Ramos (cell line): ENCODE data around the gene TBX3.
"Not testable (repeated sequence)": the region's sequence is repeated elsewhere in the genome, so short reads cannot be mapped to it uniquely, and the experiment has no call there.

ENCODE experiments used
- in situ Hi-C: fragments of 300-500 bp; cut with MboI; formaldehyde crosslinking; loops from one replicate; pipeline ENCODE4 v1.14.3; 2022; ENCODE audit warnings: low sequenced_read_pairs; ENCODE audit not compliant: unreplicated experiment

Gene TBX3

GRCh38 chr12:114684098-114684869 is at the start of gene TBX3:
TBX3 (minus strand) TSS chr12:114684175; CDS start chr12:114683200, 975 bp downstream.
- in situ Hi-C loops: no loop called here

DNA sequence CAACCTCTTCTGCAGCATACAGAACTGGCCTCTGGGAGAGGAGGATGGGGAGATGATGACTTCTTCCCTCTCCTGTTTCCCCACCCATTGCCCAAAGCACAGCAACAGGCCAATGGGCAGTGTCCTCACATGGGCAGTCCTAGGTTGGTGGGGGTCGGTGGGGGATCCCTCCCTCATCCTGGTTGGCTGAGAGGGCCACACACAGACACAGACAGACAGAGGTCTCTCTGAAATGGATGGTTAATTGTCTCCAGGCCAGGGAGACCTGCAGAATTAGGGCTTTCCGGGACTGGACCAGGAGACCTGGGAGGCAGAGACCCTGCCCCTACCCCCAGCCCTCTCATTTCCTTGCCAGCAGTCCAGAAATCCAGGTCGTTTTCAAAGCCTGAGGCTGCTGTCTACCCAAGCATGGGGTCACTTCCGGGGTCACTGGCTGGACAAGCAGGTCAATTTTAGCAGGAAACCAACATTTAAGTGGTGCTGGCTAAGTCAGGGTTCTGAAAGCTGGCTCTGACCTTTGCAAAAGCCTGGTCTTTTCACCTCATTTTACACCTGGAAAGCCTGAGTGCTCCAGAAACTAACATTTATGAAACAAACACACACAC is 48.6 kb upstream of the TBX3 start:
- in situ Hi-C loops: no loop called here

- in situ Hi-C loops: no loop called here
These were observed 45.8 kb upstream of the TBX3 start for GRCh38 chr12:114729731-114730130.

GRCh38 chr12:114726092-114726710 is 42.2 kb upstream of the TBX3 start:
- in situ Hi-C loops: no loop called here

DNA sequence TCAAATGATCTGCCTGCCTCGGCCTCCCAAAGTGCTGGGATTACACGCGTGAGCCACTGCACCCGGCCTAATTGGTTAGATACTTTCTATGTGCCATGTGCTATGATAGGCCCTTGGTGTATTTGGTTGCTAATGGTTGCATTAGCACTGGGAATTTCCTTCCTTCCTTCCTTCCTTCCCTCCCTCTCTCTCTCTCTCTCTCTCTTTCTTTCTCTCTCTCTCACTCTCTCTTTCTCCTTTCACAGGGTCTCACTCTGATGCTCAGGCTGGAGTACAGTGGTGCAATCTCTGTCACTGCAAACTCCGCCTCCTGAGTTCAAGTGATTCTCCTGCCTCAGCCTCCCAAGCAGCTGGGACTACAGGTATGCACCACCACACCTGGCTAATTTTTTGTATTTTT is 38.2 kb upstream of the TBX3 start:
- in situ Hi-C loops: not testable (repeated sequence)

DNA sequence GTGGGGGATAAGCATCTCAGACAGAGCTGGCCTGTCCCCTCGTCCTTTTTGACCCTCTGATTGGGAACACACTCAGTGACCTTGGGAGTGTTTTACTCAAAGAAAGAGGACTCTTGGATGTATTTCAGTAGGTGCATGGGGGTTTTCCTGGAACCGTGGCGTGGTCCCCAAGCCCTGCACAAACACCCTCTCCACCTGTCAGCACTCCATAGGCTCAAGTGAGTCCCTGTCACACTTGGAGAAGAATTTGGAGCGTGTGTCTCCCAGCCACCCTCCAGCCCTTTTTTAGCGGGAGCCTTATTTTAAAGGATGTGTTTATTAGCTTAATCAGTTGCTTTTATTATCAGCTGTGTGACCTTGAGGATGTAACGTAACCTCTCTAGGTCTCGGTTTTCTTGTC is 37.3 kb upstream of the TBX3 start:
- in situ Hi-C loops: no loop called here

- in situ Hi-C loops: no loop called here
These were observed 29.7 kb upstream of the TBX3 start for GRCh38 chr12:114713466-114714215.

DNA sequence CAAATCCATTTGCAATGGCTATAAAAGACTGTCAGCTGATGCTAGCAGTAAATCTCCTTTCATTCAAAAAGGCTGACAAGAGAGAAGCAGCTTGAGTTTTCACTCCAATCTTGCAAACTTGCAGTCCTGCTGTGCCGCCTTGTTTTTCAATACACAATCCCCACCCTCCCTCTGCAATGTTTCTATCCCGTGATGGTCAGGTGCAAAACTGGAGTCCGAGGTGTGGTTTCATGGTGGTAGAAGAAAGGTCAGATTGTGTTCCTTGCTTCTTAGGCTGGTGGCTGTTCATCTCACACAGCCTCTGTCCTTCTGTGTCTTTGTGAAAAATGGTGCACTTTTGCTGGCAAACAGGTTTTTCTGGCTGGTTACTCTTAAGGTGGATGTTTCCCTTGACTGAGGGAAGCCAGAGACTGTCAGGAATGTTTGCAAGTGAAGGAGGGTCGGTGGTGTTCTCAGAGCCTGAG is 27.7 kb upstream of the TBX3 start:
- in situ Hi-C loops: no loop called here

DNA sequence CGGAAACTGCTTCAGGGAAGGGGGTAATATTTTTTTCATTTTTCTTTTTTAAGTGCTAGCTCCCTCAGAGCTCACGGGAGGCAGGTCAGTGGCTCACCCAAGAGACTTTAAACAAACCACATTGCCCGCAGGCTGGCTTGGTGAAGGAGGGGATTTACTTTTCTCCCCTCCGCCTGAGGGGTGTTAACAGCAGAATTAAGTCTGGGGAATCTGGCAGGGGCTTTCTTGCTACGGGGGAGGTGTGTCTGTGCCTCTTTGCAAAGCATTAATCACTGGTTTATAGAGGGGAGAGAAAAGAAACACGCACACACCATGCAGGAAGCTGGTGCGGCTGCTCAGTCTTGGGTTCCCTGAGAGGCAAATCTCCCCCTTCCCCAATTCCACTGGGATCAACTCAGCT is 26.2 kb upstream of the TBX3 start:
- in situ Hi-C loops: no loop called here

GRCh38 chr12:114709112-114709511 is 25.1 kb upstream of the TBX3 start:
- in situ Hi-C loops: no loop called here

DNA sequence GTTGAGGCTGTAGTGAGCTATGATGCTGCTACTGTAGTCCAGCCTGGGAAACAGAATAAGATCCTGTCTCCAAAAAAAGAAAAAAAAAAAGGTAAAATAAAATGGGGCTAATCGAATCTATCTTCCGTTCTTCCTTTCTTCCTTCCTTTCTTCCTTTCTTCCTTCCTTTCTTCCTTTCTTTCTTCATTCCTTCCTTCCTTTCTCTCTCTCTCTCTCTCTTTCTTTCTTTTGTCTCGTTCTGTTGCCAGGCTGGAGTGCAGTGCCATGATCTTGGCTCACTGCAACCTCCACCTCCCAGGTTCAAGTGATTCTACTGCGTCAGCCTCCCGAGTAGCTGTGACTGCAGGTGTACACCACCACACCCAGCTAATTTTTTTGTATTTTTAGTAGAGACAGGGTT is 24.6 kb upstream of the TBX3 start:
- in situ Hi-C loops: not testable (repeated sequence)

DNA sequence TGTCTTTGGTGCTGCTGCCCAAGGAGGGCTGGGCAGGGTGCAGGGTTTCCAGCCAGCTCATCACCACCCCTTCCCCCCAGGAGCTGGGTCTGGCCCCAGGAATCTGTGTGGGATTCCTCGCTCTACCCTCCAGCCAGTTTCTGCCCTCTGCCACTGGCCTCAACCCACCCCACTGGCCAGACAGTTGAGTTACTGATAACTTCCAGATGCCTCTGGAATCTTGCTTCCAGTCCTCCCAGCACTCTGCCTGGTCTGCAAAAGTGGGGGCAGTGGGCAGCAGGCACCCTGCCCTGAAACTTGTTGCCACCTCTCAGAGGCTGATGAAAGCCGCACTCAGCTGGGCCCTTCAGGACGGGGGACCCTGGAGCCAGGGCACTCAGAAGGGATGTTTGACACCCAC is 20.1 kb upstream of the TBX3 start:
- in situ Hi-C loops: no loop called here

- in situ Hi-C loops: no loop called here
These were observed 19.1 kb upstream of the TBX3 start for GRCh38 chr12:114703060-114703493.

DNA sequence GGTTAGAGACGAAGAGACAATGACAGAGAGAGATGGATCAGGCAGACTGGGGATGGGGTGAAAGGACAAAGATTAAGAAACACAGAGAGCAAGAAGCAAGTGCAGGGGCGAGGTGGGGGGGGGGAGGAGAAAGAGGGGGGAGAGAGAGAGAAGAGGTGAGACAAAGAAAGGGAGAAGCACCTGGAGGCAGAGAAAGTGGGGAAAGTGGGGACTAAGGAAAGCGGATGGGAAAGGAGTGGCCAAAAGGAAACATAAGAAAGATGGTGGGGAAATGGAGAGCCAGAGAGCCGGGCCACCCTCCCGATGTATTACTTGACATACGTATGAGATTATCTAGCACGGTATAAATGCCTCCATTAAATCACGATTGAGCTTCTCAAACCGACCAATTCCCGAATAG is 18.5 kb upstream of the TBX3 start:
- in situ Hi-C loops: no loop called here

DNA sequence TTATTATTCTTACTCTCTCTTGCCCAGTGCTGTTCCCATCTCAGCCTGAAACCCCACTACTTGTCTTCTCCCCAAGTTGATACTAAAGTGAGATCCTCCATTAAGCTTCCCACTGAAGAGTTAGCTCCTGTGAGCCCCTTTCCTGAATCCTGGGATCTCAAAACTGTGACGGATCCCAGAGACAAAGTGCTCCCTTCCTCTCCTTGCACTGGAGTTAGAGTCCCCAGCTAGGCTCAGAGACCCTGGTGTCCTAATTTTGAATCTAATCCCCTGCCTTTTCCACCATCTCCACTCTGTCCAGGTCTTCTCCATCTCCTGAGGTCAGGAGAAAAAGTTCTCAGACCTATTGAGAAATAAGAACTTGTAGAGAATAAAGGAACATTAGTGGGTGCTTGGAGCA is 17.6 kb upstream of the TBX3 start:
- in situ Hi-C loops: no loop called here

- in situ Hi-C loops: no loop called here
These were observed 17.1 kb upstream of the TBX3 start for GRCh38 chr12:114701104-114701414.

DNA sequence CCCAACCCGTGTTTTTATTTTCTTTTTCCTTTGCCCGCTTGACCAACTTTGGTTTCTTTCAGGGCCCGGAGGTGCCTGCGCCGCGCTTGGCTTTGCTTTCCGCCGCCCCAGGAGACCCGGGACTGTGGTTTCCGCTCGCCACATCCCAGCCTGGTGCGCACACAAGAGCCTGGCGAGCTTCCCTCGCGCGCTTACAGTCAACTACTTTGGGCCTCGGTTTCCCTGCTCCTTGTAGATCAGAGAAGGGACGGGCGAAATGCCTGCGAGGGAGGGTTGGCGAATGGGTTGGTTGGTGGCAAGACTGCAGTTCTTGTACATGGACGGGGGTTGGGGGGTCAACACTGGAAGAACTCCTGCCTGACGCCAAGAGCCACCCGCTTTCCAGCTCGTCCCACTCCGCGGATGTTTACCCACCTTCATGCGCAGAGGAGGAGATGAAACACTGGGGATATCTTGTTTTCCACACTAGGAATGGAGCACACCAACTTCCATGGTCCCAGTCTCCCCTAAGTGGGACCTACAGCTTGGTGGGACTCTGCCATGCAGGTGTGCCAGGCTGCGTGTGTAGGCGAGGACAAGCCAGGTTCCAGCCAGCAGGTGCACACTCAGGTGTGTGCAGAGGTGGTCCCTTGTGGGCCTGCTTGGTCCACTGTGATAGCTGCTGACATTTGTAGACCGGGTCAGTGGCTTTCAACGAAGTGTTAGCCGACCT is 16.6 kb upstream of the TBX3 start:
- in situ Hi-C loops: no loop called here

GRCh38 chr12:114698566-114699163 is 14.7 kb upstream of the TBX3 start:
- in situ Hi-C loops: no loop called here

- in situ Hi-C loops: no loop called here
These were observed 14.0 kb upstream of the TBX3 start for GRCh38 chr12:114697741-114698565.
